Mononuclear cell (primary cell): ENCODE results near the gene PIP4K2C. TPM values are rescaled to one million over a fixed set of nuclear protein-coding genes. Genes with fewer than 3 reads are reported as not detected.
"Not testable (repeated sequence)": the region's sequence is repeated elsewhere in the genome, so short reads cannot be mapped to it uniquely, and the experiment has no call there.

ENCODE experiments used
- H3K27me3 ChIP-seq: 2 replicates; pipeline ENCODE4 v1.6.0; 2011; ENCODE audit warnings: low read length, control low read depth; ENCODE audit not compliant: insufficient read depth
- H3K4me1 ChIP-seq: 2 replicates; pipeline ENCODE4 v1.5.1; 2011; ENCODE audit warnings: mild to moderate bottlenecking, low read length, control low read depth; ENCODE audit not compliant: insufficient read depth
- H3K4me3 ChIP-seq: 2 replicates; pipeline ENCODE4 v1.5.1; 2011; ENCODE audit warnings: mild to moderate bottlenecking, low read length, moderate library complexity
- H3K9me3 ChIP-seq: 2 replicates; pipeline ENCODE4 v1.5.1; 2011; ENCODE audit warnings: low read depth, mild to moderate bottlenecking, control low read depth, low read length
- total RNA-seq: library from RNA; depleted of rRNA; stranded (reverse); fragments of >200 nt; gene quantifications from one replicate; pipeline ENCODE4 v1.2.3, GENCODE V29; 2012

PIP4K2C gene
- total RNA-seq, 1 donor, result 26.0 TPM

- H3K9me3 ChIP-seq, H3K4me3 ChIP-seq: not testable (repeated sequence)
- H3K27me3 ChIP-seq, result peaks cover 12% of the 10 kb centered on the region
- peaks cover 32% of the 10 kb centered on the region for H3K4me1 ChIP-seq
Observed at GRCh38 chr12:57588951-57589610, 1.9 kb upstream of the PIP4K2C start.

- Histone ChIP-seq H3K4me3 (peak overlapping the region; percentile 80), H3K4me1 (peaks cover 23% of the 10 kb centered on the region), H3K27me3 (peaks cover 12% of the 10 kb centered on the region), H3K9me3 (no peaks in the 10 kb centered on the region)
Observed at GRCh38 chr12:57590479-57590863, 521 bp upstream of the PIP4K2C start.

- H3K4me3 ChIP-seq, result peak overlapping the region; percentile 80
- peaks cover 23% of the 10 kb centered on the region for H3K4me1 ChIP-seq
- peaks cover 10% of the 10 kb centered on the region for H3K27me3 ChIP-seq
- no peaks in the 10 kb centered on the region for H3K9me3 ChIP-seq
Observed at GRCh38 chr12:57591782-57592325, 862 bp downstream of the PIP4K2C start.

DNA sequence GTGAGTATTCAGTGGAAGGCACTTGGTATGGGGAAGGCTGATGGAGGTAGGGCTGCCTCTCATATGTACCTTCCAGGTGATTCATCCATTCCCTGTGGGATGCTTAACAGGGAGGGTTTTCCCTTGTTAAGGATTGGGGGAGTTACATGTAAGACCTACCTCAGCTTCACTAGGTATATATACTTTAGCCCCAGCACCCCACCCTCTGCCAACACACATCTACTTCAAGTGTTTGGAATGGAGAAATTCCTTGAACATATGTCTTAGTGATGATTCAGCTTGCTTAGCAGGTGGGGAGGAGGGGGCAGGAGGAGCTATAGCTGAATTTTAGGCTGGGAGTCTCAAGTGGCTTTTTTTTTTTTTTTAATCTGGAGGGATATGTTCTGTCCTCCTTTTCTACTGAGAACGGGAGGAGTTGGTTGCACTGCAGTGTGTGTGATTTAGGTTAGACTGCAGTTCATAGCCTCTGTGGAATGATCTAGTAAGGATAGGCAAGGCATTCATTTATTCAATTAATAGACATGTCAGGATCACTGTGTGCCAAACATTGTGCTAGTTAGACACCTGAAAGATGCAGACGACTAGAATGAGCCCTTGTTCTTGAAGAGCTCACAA, 1.7 kb downstream of the PIP4K2C start:
- no peak overlapping the region for H3K4me3 ChIP-seq
- no peaks in the 10 kb centered on the region for H3K9me3 ChIP-seq
- H3K27me3 ChIP-seq, result peaks cover 6% of the 10 kb centered on the region
- H3K4me1 ChIP-seq, result peaks cover 23% of the 10 kb centered on the region

DNA sequence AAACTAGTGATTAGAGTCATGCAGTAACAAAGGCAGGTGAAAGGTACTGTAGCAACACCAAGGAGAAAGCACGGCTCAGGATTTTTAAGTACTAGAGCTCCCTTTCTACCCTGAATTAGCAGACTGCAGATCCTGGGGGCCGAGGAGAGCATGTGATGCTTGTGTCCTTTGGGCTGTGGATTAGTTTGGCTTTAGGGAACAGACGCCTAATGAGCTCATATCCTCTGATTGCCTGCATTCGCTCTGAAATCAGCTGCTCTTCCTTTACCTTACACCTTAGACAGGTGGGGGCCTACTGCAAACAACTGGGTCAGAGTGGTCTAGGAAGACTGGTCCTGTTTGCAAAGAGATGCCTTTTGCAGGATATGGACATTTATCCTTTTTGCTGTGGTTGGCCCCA, 2.2 kb downstream of the PIP4K2C start:
- no peak overlapping the region for H3K4me3 ChIP-seq

GRCh38 chr12:57600395-57600794, 9.4 kb downstream of the PIP4K2C start:
- Histone ChIP-seq H3K4me1 (peaks cover 19% of the 10 kb centered on the region), H3K9me3 (no peaks in the 10 kb centered on the region), H3K4me3 (no peak overlapping the region), H3K27me3 (peaks cover 7% of the 10 kb centered on the region)

More for the DNA sequence above, 2.2 kb downstream of the PIP4K2C start:
- Histone ChIP-seq H3K4me1 (peaks cover 23% of the 10 kb centered on the region), H3K27me3 (peaks cover under 1% of the 10 kb centered on the region), H3K9me3 (no peaks in the 10 kb centered on the region)

GRCh38 chr12:57602544-57602943, 11.6 kb downstream of the PIP4K2C start:
- Histone ChIP-seq H3K4me3 (no peak overlapping the region), H3K27me3 (peaks cover 14% of the 10 kb centered on the region), H3K4me1 (peaks cover 24% of the 10 kb centered on the region), H3K9me3 (no peaks in the 10 kb centered on the region)

DNA sequence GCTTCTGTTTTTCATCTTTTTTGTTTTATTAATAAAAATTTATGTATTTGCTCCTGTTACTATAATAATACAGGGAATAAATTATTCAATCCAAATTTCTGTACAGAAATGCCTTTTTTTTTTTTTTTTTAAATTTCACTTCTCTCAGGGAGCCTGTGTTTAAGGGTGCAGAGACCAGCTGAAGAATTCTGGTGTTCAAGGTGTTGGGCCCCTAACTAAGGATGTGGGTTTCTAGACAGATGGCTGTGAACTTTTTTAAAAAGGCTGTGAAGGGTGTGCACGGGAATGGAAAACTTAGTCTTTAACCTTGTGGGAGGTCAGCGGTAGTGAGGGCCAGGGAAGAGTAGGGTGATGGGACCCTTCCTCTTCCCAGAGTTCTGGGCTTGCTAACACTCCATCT, 12.3 kb downstream of the PIP4K2C start:
- Histone ChIP-seq H3K27me3 (peaks cover 14% of the 10 kb centered on the region), H3K4me3 (no peak overlapping the region), H3K4me1 (peaks cover 24% of the 10 kb centered on the region), H3K9me3 (no peaks in the 10 kb centered on the region)

DNA sequence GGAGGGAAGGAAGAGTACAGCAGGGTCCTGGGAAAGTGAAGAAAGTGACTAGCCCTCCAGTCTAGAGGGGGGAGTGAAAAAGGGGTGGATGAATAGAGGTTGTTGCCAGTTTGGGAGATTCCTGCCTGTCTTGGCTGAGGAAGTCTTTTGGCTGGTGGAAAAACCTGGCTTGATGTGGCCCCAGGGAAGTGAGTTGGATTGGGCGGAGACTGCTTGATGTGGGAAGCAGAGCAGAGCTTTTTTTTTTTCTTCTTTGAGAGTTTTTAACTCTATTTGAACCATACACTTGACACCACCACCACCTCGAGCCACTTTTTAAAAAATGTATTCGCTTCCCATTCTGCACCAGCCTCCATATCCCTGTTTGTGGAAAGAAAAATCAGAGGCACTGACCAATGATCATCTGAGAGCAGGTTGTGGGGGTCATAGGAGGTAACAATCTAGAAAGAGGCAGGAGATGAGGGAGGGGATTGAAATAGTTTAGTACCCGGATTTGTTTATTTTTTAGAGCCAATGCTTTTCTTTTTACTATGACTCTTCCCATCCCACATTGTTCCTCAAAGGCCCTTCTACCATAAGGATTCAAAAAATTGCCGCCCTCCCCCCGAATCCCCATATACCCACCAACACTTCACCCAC, 12.9 kb downstream of the PIP4K2C start:
- Histone ChIP-seq H3K4me1 (peaks cover 24% of the 10 kb centered on the region), H3K4me3 (peak overlapping the region; percentile 35), H3K9me3 (no peaks in the 10 kb centered on the region), H3K27me3 (peaks cover 16% of the 10 kb centered on the region)

- Histone ChIP-seq H3K4me1 (peaks cover 24% of the 10 kb centered on the region), H3K9me3 (no peaks in the 10 kb centered on the region), H3K27me3 (peaks cover 21% of the 10 kb centered on the region), H3K4me3 (peak within 1 kb of the TSS; percentile 35)
Observed at GRCh38 chr12:57604454-57604991, 13.5 kb downstream of the PIP4K2C start, which contains the start of gene DTX3. Gene DTX3, plus strand, starts transcription at chr12:57604824. Its CDS starts 1,694 bp downstream, at chr12:57606518.

- Histone ChIP-seq H3K9me3 (no peaks in the 10 kb centered on the region), H3K4me1 (peaks cover 24% of the 10 kb centered on the region), H3K4me3 (peak overlapping the region; percentile 33), H3K27me3 (peaks cover 21% of the 10 kb centered on the region)
Observed at GRCh38 chr12:57604992-57605810, 14.2 kb downstream of the PIP4K2C start.

DNA sequence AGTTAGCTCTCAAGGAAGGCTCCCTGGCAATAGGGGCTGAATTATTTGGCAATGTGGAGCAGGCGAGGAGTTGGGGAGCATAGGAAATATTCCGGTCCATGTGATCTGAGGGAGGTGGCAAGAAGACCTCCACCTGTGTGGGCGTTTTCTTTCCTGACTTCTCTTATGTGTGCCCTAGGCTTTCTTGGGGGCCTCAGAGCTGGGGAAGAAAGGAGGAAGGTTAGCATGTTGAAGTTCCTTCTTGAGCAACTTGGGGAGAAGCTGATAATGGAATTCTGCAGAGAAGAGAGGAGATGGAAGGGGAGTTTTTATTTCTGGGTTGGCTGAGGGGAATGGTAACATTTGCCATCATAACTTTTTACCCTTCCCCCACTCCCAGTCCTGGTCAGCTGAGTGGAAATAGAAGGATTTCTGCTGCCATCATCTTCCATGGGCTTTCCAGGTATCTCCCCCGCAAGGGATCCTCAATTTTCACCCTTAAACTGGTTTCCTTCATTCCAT, 14.9 kb downstream of the PIP4K2C start:
- no peaks in the 10 kb centered on the region for H3K9me3 ChIP-seq
- H3K4me3 ChIP-seq, result no peak overlapping the region
- H3K27me3 ChIP-seq, result peaks cover 28% of the 10 kb centered on the region
- H3K4me1 ChIP-seq, result peaks cover 29% of the 10 kb centered on the region

DNA sequence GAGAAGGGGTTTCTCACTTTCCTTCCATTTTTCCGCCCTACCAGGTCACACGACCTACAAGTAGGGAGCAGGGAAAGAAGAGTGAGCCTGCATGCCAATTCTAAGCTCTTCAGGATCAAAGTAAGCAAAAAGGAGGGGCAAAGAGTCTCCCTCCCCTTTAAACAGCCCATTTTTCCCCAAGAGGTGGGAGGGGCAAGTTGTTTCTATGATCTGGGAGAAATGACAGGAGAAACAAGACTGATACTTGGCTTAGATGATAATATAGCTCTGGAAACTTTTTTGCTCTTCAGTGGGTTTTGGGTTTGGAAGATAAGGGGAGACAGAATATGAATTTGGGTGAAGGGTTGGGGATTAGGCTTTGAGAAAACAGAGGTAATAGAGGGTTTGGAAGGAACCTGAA, 15.4 kb downstream of the PIP4K2C start:
- Histone ChIP-seq H3K4me3 (no peak overlapping the region), H3K9me3 (no peaks in the 10 kb centered on the region), H3K27me3 (peaks cover 29% of the 10 kb centered on the region), H3K4me1 (peaks cover 35% of the 10 kb centered on the region)

DNA sequence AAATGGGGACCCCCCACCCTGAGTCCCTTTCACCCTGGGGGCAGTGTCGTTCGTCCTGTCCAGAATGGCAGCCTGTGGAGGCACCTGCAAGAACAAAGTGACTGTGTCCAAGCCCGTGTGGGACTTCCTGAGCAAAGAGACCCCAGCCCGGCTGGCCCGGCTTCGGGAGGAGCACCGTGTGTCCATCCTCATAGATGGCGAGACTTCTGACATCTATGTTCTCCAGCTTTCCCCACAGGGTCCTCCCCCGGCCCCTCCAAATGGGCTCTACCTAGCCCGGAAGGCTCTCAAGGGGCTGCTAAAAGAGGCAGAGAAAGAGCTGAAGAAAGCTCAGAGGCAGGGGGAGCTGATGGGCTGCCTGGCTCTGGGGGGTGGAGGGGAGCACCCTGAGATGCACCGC, 15.8 kb downstream of the PIP4K2C start:
- Histone ChIP-seq H3K9me3 (no peaks in the 10 kb centered on the region), H3K27me3 (peaks cover 30% of the 10 kb centered on the region)

More for the DNA sequence above, 15.8 kb downstream of the PIP4K2C start:
- peaks cover 35% of the 10 kb centered on the region for H3K4me1 ChIP-seq
- no peak overlapping the region for H3K4me3 ChIP-seq
